ENCODE results near the gene SH2D6. TPM values are rescaled to one million over a fixed set of nuclear protein-coding genes. Genes with fewer than 3 reads are reported as not detected.
"Not testable (repeated sequence)": the region's sequence is repeated elsewhere in the genome, so short reads cannot be mapped to it uniquely, and the experiment has no call there.

Gene SH2D6
- total RNA-seq, 1 experiment from 2014 or later, result 2.3 TPM

DNA sequence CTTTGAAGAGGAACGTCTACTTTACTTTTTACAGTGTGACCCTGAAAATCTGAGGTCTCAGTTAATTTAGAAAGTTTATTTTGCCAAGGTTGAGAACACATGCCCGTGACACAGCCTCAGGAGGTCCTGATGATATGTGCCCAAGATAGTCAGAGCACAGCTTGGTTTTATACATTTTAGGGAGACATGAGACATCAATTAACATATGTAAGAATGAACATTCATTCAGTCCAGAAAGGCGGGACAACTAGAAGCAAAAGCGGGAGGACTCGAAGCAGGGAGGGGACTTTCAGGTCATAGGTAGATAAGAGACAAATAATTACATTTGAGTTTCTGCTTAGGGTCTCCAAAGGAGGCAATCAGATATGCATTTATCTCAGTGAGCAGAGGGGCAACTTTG, 40.3 kb upstream of the SH2D6 start:
- Histone ChIP-seq H3K9me2 (ENCODE audit: insufficient read depth) (no peaks in the 10 kb centered on the region), H3K4me2 (no peak overlapping the region), H3K27me3 (ENCODE audit: insufficient read depth, low read depth) (no peaks in the 10 kb centered on the region), H3F3A (ENCODE audit: insufficient read depth, low read depth) (peaks cover 5% of the 10 kb centered on the region), H2AFZ (no peak overlapping the region), H3K27ac (no peak overlapping the region), H3K36me3 (ENCODE audit: low read depth) (0 out of 2 replicates have a peak, but pooled peaks cover 4% of the 10 kb centered on the region), H3K4me3 (no peak overlapping the region), H3K79me2 (ENCODE audit: low read depth) (no peaks in the 10 kb centered on the region), H3K4me1 (replicated peaks; ENCODE audit: insufficient read depth) (peaks cover 7% of the 10 kb centered on the region), H4K20me1 (ENCODE audit: insufficient read depth) (no peaks in the 10 kb centered on the region), H3K9me3 (ENCODE audit: insufficient read depth, low read depth) (0 out of 2 replicates have a peak, but pooled peaks cover 7% of the 10 kb centered on the region)
- no TSS peak for BruUV-seq (replicated peaks)
- no peak for TF ChIP-seq EZH2 (IDR thresholded peaks at IDR 0.05; ENCODE audit: low read depth)
- TF ChIP-seq, protein P1, sequence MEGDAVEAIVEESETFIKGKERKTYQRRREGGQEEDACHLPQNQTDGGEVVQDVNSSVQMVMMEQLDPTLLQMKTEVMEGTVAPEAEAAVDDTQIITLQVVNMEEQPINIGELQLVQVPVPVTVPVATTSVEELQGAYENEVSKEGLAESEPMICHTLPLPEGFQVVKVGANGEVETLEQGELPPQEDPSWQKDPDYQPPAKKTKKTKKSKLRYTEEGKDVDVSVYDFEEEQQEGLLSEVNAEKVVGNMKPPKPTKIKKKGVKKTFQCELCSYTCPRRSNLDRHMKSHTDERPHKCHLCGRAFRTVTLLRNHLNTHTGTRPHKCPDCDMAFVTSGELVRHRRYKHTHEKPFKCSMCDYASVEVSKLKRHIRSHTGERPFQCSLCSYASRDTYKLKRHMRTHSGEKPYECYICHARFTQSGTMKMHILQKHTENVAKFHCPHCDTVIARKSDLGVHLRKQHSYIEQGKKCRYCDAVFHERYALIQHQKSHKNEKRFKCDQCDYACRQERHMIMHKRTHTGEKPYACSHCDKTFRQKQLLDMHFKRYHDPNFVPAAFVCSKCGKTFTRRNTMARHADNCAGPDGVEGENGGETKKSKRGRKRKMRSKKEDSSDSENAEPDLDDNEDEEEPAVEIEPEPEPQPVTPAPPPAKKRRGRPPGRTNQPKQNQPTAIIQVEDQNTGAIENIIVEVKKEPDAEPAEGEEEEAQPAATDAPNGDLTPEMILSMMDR (conservative IDR thresholded peaks at IDR 0.05), result no peak
- CTCF ChIA-PET, result no interaction called here
- DNase-seq, result no peak
- POLR2A ChIA-PET (ENCODE audit: unreplicated experiment), result no interaction called here
- intact Hi-C loops (cut with micrococcal nuclease; ENCODE audit: unreplicated experiment), result no loop called here

DNA sequence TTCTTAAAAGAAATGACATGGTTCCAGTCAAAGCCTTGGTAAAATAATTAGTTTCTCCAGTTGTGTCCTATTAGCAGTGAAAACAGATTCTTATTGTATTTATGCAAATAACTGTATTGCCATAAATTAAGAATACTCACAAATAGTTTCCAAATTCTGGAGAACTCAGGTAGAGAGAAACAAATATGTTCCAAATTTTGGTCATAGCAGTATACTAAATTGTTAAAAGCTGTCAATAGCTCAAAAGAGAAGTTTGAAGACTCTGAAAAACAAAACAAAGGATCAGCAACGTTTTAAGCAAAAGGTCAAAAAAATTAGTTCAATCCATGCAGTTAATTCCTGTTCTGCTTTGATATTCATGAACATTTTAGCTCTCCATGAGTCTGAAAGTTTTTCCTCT, 38.5 kb upstream of the SH2D6 start:
- H3K79me2 ChIP-seq (ENCODE audit: low read depth), result no peaks in the 10 kb centered on the region
- 0 out of 2 replicates have a peak, but pooled peaks cover 4% of the 10 kb centered on the region for H3K36me3 ChIP-seq (ENCODE audit: low read depth)
- no peak for TF ChIP-seq EZH2 (IDR thresholded peaks at IDR 0.05; ENCODE audit: low read depth)
- TF ChIP-seq, protein P1 (conservative IDR thresholded peaks at IDR 0.05), result no peak
- ChIA-PET POLR2A (ENCODE audit: unreplicated experiment) (no interaction called here), CTCF (no interaction called here)
- no peaks in the 10 kb centered on the region for H4K20me1 ChIP-seq (ENCODE audit: insufficient read depth)
- H3K27ac ChIP-seq, result no peak overlapping the region
- intact Hi-C loops (cut with micrococcal nuclease; ENCODE audit: unreplicated experiment), result no loop called here
- H3K4me1 ChIP-seq (replicated peaks; ENCODE audit: insufficient read depth), result peaks cover 12% of the 10 kb centered on the region
- H3K4me2 ChIP-seq, result no peak overlapping the region
- H3K27me3 ChIP-seq (ENCODE audit: insufficient read depth, low read depth), result no peaks in the 10 kb centered on the region
- peaks cover 5% of the 10 kb centered on the region for H3F3A ChIP-seq (ENCODE audit: insufficient read depth, low read depth)
- no peaks in the 10 kb centered on the region for H3K9me2 ChIP-seq (ENCODE audit: insufficient read depth)
- H3K4me3 ChIP-seq, result no peak overlapping the region
- H3K9me3 ChIP-seq (ENCODE audit: insufficient read depth, low read depth), result 0 out of 2 replicates have a peak, but pooled peaks cover 7% of the 10 kb centered on the region
- DNase-seq, result no peak
- no TSS peak for BruUV-seq (replicated peaks)
- no peak overlapping the region for H2AFZ ChIP-seq

DNA sequence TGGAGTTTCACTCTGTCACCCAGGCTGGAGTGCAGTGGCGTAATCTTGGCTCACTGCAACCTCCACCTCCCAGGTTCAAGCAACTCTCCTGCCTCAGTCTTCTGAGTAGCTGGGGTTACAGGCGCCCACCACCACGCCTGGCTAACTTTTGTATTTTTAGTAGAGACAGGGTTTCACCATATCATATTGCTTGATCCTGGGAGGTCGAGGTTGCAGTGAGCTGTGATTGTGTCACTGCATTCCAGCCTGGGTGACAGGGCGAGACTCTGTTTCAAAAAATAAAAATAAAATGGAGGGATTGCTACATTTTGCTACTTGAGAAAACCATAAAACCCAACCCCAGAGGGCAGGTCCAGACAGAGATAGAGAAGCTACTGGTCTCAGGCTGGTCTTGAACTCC, 35.4 kb upstream of the SH2D6 start:
- intact Hi-C loops (cut with micrococcal nuclease; ENCODE audit: unreplicated experiment); H3K4me3 ChIP-seq; H3K79me2 ChIP-seq (ENCODE audit: low read depth); BruUV-seq (replicated peaks); CTCF ChIA-PET; H3K36me3 ChIP-seq (ENCODE audit: low read depth); H4K20me1 ChIP-seq (ENCODE audit: insufficient read depth); H2AFZ ChIP-seq; H3F3A ChIP-seq (ENCODE audit: insufficient read depth, low read depth); H3K9me3 ChIP-seq (ENCODE audit: insufficient read depth, low read depth); H3K27me3 ChIP-seq (ENCODE audit: insufficient read depth, low read depth); H3K9me2 ChIP-seq (ENCODE audit: insufficient read depth): not testable (repeated sequence)
- peaks cover 12% of the 10 kb centered on the region for H3K4me1 ChIP-seq (replicated peaks; ENCODE audit: insufficient read depth)
- peak in 1 of 2 experiments; percentile 50 for DNase-seq
- peak overlapping the region; percentile 46 for H3K27ac ChIP-seq
- POLR2A ChIA-PET (ENCODE audit: unreplicated experiment), result interaction anchor here (0.6 kb wide), 3 partner anchors 28 to 32 kb away, joined by 3 to 31 read pairs (median 5); partner anchors contain the start of gene ELMOD3
- H3K4me2 ChIP-seq, result peak overlapping the region; percentile 16; the same call in 1 of the 2 replicates

DNA sequence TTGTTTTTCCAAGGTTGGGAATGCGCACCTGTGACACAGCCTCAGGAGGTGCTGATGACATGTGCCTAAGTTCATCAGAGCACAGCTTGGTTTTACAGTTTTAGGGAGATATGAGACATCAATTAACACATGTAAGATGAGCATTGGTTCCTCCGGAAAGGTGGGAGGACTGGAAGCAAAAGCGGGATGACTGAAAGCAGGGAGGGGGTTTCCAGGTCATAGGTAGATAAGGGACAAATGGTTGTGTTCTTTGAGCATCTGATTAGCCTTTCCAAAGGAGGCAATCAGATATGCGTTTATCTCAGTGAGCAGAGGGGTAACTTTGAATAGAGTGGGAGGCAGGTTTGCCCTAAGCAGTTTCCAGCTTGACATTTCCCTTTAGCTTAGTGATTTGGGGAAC, 34.7 kb upstream of the SH2D6 start:
- Histone ChIP-seq H3K4me2 (no peak overlapping the region), H3K4me3 (no peak overlapping the region), H3K4me1 (replicated peaks; ENCODE audit: insufficient read depth) (peaks cover 12% of the 10 kb centered on the region), H3F3A (ENCODE audit: insufficient read depth, low read depth) (peaks cover 5% of the 10 kb centered on the region; the same call in 1 of the 2 replicates), H3K79me2 (ENCODE audit: low read depth) (no peaks in the 10 kb centered on the region), H3K27ac (peak overlapping the region; percentile 46; the same call in 1 of the 2 replicates), H3K27me3 (ENCODE audit: insufficient read depth, low read depth) (no peaks in the 10 kb centered on the region), H3K9me2 (ENCODE audit: insufficient read depth) (no peaks in the 10 kb centered on the region), H2AFZ (no peak overlapping the region), H3K9me3 (ENCODE audit: insufficient read depth, low read depth) (0 out of 2 replicates have a peak, but pooled peaks cover 7% of the 10 kb centered on the region), H3K36me3 (ENCODE audit: low read depth) (peaks cover 4% of the 10 kb centered on the region; the same call in 1 of the 2 replicates), H4K20me1 (ENCODE audit: insufficient read depth) (no peaks in the 10 kb centered on the region)
- no TSS peak for BruUV-seq (replicated peaks)
- intact Hi-C loops (cut with micrococcal nuclease; ENCODE audit: unreplicated experiment), result no loop called here
- ChIA-PET POLR2A (ENCODE audit: unreplicated experiment) (interaction anchor here (0.6 kb wide), 2 partner anchors 29 to 31 kb away, joined by 3 to 31 read pairs; partner anchors contain the start of gene ELMOD3), CTCF (interaction anchor here (0.6 kb wide), 1 partner anchor 9 kb away, joined by 4 read pairs; no protein-coding TSS in a partner anchor)
- no peak for DNase-seq
- TF ChIP-seq EZH2 (IDR thresholded peaks at IDR 0.05; ENCODE audit: low read depth), result no peak
- TF ChIP-seq, protein P1 (conservative IDR thresholded peaks at IDR 0.05), result no peak
